HG02970 (cell line): ENCODE results near the gene GREB1L.

ENCODE experiments used
- ATAC-seq: cut with Tn5 transposase; IDR thresholded peaks from one replicate; pipeline ENCODE4 v1.9.1; 2021; ENCODE audit warnings: mild to moderate bottlenecking, moderate library complexity, moderate number of reproducible peaks; ENCODE audit not compliant: unreplicated experiment, low FRiP score

Gene GREB1L

GRCh38 chr18:21443776-21444464 is 201.9 kb downstream of the GREB1L start:
- no peak for ATAC-seq

- ATAC-seq: no peak
Measured at GRCh38 chr18:21444465-21445212, 202.6 kb downstream of the GREB1L start.

- no peak for ATAC-seq
Measured at GRCh38 chr18:21448299-21448698, 206.3 kb downstream of the GREB1L start.

DNA sequence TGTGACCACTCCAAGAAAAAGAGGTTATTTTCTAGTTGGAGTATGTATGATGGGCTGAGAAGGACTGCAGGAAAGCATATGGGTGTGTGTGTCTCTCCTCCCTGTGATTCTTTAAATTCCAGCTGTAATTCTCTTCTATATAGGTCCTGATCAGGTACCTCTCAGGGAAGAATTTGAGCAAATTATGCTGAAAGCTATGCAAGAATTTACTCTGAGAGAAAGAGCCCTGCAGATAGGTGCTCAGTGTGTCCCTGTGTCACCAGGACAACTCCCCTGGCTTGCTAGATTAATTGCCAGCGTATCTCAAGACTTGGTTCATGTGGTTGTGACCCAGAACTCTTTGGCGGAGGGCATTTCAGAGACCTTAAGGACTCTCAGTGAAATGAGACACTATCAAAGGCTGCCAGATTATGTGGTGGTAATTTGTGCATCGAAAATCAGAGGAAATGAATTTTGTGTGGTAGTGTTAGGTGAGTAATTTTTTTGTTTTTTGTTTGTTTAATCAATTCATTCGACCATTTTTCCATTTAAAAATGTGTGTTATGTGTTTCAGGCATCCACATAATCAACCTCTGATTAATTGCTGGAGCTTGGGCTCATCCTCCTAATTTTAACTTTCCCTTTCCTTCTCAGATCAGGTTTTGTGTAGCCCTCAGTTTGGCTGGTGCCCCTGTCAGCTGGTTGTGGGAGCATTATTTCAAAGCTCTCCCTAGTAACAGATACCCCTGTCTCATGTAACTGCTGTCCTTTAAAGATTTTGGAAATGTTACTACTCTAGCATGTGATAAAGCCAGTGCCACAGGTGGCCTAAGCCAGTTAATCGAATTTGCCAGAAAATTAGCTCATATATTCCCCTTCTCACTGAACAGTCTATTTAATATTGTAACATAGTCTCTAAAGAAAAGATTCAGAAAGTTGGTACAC is 207.6 kb downstream of the GREB1L start:
- no peak for ATAC-seq

DNA sequence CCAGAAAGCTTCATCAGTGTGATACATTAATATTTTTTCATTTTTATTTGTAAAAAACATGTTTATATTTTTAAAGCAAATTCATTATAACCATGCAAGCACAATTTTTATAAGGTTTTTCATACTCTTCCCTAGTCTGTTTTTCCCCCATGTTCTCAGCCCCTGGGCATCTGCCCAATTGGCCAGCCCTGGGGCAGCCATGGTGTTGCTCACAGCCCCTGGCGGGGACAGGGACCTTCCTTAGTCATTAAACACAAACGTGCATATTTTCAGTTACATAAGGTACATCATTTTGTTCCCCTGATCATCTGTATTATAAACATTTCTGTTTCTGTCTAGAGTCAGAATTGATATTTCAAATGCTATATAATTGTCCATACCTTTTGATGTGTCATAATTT is 208.5 kb downstream of the GREB1L start:
- no peak for ATAC-seq

GRCh38 chr18:21450913-21451312 is 208.9 kb downstream of the GREB1L start:
- no peak for ATAC-seq

DNA sequence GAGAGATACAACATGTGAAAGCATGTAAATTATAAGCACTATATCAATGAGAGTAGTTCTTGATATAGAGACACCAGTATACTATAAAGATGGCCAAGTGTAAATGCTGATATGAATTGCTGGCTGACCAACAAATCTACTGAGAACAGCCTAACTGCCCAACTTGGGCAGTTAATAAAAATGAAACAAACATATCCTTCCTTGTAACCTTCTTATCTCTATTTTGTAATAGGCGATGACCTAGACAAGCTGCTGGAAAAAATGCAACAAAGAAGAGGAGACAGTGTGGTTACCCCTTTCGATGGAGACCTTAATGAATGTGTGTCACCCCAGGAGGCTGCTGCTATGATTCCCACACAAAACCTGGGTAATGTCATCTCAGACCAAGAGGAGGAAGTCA is 209.8 kb downstream of the GREB1L start:
- ATAC-seq: no peak

DNA sequence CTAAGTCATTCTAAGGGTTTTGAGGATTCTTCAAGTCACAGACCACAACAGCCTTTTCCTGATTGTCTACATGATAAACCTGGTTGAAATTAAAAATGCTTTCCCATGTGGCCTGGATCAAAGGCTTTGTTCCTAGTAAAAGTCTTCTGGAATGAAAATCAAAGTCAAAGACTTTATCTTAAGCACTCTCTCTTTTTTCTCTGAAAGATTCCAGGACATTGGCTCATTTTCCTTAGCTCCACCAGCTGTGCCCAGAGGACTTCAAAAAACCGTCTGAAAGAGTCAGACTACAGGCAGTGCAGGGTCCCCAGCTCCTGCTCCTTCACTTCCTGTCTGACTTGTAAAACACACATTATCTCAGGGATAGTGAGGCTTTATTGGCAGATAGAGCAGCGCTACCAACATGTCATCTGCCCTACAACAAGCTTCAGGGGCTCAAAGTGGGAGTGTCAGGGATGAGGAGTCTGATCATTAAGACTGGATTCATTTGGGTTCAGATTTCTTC is 210.3 kb downstream of the GREB1L start:
- ATAC-seq: no peak

DNA sequence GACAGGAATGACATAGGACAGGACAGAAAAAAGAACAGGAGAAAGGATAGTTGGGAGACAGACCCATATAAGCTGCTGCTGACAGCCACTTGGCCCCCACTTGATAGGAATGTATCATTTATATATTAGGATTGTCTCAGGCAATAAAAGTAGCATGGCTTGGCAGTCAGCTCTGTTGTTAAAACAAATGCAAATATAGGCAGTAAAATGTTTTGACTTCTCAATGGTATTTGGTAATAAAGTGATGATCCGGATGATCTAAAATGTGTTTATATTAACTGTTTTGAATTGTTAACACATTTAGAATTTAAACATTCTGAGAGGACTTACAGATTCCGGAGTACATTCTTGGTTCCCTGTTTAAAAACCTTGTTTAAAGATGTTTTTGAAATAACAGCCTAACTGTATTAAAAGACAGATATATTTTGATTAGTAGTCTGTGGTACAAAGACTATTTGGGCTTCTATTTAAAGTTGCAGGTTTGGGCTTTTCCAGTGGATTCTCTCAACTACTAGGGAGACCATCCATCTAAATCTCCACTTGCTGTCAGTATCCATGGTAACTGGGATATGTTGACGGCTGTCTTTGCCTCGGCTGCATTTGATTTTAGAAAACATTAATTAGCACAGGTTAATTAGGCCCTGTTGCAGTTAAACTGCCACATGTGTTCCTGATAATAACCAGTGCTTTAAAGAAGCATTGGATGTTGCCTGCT is 210.9 kb downstream of the GREB1L start:
- no peak for ATAC-seq

DNA sequence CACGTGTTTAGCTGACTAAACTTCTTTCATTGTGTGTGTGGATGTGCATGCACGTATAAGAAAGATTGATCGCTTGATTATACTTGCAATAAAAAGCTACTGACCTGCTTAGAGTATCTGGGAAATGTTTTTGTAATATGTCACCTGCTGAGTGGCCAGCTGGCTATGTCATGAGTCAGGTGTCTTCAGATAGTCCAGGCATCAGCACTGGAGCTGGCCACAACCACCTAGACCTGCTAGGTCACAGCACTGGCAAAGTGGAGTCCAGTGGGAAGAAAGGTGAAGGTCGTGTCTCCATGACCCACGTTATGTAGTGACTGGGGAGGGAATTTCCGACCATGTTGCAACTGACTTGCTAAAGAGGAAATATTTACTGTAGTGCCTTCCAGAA is 211.5 kb downstream of the GREB1L start:
- no peak for ATAC-seq

DNA sequence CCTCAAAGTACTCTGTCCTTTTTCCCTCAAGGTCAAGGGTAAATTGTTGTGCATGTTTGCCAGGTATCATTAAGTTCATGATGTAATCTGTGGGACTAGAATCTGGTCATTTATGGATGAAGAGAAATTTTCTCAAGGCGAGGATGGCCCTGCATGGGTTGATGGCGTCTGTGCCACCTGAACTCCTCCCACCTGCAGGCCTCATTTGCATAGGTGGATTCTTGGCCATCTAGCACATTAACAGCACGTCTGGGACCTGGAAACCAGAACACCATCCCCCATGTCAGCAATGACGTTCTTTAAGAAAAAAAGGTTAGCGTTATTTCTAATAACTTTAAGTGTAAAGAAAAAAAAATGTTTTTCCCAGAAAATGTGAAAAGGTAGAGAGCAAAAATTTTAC is 212.7 kb downstream of the GREB1L start:
- no peak for ATAC-seq

- no peak for ATAC-seq
Measured at GRCh38 chr18:21456428-21457178, 214.6 kb downstream of the GREB1L start.

DNA sequence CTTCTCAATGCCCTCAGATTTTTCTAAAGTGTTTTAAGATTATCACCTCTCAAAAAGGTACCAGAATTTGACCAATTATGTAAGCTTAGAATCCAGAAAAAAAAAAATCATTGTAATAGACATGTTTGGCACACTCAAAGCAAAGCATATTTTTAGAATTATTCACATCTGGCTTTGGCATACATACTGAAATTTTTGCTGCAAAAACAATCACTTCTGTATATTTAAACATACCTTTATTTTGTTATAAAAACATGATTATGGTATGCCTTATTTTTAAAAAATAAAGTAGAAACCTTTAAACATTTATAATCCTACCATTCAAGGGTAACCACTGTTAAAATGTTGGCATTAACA is 215.1 kb downstream of the GREB1L start:
- ATAC-seq: no peak

- ATAC-seq: no peak
Measured at GRCh38 chr18:21458310-21458709, 216.3 kb downstream of the GREB1L start.

GRCh38 chr18:21458788-21459187 is 216.8 kb downstream of the GREB1L start:
- ATAC-seq: no peak

DNA sequence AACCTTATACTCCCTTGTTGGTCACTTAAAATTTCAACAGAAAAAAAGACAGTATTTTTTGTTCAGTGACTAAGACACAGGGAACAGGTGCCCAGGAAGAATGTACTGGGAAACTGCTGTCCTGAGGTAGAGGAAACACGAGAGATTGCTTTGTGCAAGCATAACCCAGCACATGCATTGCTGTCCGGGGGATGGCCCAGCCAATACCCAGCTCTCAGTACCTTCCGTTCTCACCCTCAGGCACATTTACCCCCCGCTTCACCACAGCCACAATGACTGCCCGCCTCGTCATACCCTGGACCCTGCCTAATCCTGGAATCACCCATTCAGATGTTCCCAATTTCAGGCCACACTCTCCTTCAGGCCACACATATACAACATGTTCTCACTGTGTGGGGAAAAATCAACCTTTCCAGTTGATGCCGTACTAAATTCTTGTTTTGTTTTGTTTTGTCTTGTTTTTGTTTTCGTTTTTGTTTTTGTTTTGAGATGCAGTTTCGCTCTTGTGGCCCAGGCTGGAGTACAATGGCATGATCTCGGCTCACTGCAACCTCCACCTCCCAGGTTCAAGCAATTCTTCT is 217.8 kb downstream of the GREB1L start:
- ATAC-seq: no peak

GRCh38 chr18:21461460-21461859 is 219.4 kb downstream of the GREB1L start:
- ATAC-seq: no peak

GRCh38 chr18:21463718-21464117 is 221.7 kb downstream of the GREB1L start:
- no peak for ATAC-seq

DNA sequence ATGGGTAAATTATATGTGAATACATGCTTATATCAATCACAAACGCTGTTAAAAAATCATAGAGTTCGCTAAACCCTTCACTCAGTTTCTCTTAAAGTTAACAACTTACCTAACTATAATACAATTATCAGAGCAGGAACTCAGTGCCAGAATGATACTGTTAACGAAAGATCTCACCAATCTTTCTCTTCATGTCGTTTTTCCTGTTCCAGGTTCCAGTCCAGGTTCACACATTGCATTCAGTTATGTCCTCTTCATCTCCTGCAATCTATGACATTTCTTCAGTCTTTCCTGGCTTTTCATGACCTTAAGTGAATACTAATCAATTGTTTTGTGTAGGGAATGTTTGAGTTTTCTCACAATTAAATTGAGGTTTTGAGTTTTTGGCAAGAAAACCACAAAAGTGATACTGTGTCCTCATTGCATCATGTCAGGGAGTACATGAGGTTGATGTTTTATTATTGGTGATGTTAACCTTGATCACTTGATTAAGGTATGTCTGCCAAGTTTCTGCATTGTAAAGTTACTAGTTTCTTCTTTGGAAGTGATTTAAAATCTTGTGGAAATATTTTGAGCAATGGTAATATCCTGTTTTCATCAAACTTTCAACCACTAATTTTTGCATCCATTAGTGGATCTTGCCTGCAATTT is 226.6 kb downstream of the GREB1L start:
- ATAC-seq: no peak
